Fibroblast of pulmonary artery (primary cell): Measurements from ENCODE around the gene SHC1.

ENCODE experiments used
- DNase-seq: peaks from one replicate; pipeline ENCODE4 v3.0.0-alpha.2; 2010; ENCODE audit warnings: low read depth
- H3K4me3 ChIP-seq: replicated peaks from 2 replicates; pipeline ENCODE4 v1.5.1; 2011; ENCODE audit warnings: low read depth, mild to moderate bottlenecking, control low read depth, low read length, moderate library complexity
- TF ChIP-seq, protein P1 (sequence below): IDR thresholded peaks from 2 replicates; pipeline ENCODE4 v1.5.1; 2011; ENCODE audit warnings: mild to moderate bottlenecking, control low read depth, low read length, inconsistent platforms; ENCODE audit errors: missing control alignments

Gene SHC1

DNA sequence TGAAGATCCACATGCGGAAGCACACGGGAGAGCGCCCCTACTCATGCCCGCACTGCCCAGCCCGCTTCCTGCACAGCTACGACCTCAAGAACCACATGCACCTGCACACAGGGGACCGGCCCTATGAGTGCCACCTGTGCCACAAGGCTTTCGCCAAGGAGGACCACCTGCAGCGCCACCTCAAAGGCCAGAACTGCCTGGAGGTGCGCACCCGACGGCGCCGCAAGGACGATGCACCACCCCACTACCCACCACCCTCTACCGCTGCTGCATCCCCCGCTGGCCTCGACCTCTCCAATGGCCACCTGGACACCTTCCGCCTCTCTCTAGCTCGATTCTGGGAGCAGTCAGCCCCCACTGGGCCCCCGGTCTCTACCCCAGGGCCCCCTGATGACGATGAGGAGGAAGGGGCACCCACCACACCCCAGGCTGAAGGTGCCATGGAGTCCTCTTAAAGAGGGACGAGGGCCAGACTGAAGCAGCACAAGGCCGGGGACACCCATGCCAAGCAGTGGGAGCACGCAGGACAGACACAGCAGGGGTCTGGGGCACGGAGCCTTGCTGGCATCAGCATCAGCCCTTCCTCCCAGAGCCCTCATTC lies 45.8 kb upstream of the SHC1 start:
- DNase-seq, result no peak
- TF ChIP-seq, protein P1, sequence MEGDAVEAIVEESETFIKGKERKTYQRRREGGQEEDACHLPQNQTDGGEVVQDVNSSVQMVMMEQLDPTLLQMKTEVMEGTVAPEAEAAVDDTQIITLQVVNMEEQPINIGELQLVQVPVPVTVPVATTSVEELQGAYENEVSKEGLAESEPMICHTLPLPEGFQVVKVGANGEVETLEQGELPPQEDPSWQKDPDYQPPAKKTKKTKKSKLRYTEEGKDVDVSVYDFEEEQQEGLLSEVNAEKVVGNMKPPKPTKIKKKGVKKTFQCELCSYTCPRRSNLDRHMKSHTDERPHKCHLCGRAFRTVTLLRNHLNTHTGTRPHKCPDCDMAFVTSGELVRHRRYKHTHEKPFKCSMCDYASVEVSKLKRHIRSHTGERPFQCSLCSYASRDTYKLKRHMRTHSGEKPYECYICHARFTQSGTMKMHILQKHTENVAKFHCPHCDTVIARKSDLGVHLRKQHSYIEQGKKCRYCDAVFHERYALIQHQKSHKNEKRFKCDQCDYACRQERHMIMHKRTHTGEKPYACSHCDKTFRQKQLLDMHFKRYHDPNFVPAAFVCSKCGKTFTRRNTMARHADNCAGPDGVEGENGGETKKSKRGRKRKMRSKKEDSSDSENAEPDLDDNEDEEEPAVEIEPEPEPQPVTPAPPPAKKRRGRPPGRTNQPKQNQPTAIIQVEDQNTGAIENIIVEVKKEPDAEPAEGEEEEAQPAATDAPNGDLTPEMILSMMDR, result no peak
- no peak overlapping the region for H3K4me3 ChIP-seq

DNA sequence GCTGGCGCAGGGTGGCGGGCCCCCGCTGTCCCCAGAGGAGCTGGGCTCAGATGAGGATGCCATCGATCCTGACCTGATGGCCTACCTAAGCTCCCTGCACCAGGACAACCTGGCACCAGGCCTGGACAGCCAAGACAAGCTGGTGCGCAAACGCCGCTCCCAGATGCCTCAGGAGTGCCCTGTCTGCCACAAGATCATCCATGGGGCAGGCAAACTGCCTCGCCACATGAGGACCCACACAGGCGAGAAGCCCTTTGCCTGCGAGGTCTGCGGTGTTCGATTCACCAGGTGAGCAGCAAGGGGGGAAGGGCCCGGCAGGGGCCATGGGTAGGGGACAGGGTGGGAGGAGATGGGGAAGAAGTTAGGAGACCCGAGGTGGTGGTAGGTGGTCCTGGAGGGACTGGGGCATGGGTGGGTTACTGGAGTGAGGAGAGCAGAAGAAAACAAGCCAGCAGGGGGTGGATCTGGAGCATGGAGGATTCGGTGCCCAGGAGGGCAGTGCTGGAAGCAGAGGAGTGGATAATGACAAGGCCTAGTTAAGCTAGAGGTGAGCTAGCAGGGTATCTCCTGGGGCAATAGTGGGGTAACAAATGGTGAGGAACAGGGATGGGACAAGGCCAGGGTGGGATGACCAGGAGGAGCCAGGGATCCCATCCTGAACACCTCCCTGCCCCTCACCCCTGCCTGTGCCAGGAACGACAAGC lies 45.1 kb upstream of the SHC1 start:
- H3K4me3 ChIP-seq, result no peak overlapping the region
- no peak for DNase-seq
- TF ChIP-seq, protein P1, result no peak

DNA sequence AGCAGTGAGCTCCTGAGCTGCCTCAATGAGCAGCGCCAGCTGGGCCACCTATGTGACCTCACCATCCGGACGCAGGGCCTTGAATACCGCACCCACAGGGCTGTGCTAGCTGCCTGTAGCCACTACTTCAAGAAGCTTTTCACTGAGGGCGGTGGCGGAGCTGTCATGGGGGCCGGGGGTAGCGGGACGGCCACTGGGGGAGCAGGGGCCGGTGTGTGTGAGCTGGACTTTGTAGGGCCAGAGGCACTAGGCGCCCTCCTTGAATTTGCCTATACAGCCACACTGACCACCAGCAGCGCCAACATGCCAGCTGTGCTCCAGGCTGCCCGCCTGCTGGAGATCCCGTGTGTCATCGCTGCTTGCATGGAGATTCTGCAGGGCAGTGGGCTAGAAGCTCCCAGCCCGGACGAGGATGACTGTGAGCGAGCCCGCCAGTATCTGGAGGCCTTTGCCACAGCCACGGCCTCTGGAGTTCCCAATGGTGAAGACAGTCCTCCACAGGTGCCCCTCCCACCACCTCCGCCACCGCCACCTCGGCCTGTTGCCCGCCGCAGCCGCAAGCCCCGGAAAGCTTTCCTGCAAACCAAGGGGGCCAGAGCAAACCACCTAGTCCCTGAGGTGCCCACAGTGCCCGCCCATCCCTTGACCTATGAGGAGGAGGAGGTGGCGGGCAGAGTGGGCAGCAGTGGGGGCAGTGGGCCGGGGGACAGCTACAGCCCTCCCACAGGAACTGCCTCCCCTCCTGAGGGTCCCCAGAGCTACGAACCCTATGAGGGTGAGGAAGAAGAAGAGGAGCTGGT lies 44.4 kb upstream of the SHC1 start:
- H3K4me3 ChIP-seq, result no peak overlapping the region
- TF ChIP-seq, protein P1, result no peak
- DNase-seq, result no peak

DNA sequence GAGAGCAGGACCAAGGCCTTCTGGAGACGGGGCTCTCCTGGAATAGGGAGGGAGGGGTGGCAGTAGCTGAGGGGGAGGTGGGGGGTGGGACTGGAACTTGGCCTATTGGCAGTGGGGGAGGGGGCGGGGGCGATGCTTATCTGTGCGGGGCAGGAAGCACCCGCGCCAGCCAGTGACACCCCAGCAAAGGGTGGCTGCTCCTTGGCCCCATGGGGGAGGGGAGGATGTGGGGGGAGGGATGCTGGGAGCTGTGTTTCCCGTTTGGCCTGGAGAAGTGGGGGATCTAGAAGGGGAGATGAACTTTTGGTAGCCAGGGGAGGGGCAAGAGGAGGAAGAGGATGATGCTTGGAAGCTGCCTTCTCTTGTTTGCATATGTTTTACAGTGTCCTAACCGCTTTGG lies 43.1 kb upstream of the SHC1 start:
- TF ChIP-seq, protein P1, result no peak
- no peak overlapping the region for H3K4me3 ChIP-seq
- DNase-seq, result no peak

DNA sequence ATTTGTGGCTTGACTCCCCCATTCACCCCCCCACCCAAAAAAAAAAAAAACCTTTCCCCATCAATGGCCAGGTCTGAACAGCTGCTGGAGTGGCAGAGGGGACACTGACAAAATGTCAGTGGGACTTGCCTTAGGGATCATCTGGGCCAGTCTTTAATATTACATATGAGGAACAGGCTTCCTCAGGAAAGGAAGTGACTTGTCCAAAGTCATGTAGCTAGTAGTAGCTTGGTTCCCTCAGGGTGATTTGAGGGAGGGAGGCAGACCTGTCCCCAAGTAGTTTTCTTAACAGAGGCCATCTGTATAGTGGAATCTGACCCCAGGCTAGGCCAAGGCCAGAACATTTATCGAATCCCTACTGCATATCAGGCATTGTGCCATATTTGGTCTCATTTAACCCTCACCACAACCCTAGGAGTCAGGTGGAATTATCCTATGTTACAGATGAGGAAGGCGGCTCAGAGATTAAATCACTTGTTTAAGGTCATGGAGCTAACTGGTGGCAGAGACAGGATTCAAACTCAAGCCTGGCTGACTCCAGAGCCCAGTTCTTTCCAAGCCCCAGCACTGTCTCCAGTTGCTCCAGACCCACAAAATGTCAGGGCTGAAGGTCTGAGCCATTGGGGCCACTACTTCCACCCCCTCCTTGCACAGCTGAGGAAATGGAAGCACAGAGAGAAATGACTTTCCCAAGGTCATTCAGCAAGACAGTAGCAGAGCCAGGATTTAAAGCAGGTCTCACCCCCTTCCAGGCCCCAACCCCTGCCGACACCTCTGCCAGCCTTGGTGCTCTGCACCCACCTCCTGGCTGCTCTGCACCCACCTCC lies 42.4 kb upstream of the SHC1 start:
- TF ChIP-seq, protein P1, result no peak
- no peak overlapping the region for H3K4me3 ChIP-seq
- DNase-seq, result no peak

DNA sequence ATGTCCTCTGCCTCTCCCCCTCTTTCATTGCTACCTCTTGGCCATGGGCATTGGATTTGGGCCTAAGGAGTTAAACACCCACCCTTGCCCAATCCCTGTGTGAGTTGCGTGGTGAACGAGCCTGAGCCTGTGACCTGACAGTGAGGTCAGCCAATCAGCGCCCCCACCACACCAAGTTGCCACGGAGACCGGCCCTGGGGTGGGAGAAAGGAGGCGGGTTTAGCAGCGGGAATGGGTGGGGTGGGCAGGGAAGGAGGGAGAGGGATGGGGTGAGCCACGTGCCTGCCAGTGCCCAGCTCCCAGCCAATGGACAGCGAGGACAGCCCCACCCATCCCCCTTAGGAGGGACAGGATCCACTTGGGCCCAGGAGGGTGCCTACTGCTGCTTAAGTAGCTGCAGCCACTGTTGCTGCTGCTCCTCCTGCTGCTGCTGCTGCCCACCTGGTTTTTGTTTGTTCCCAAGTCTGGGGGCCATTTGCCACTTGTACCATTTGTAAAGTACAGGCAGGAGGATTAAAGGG lies 41.5 kb upstream of the SHC1 start:
- DNase-seq, result peak; percentile 39

More for the DNA sequence above, 41.5 kb upstream of the SHC1 start:
- TF ChIP-seq, protein P1, result no peak
- no peak overlapping the region for H3K4me3 ChIP-seq
